Stimulated activated CD8-positive, alpha-beta memory T cell treated with anti-CD3 and anti-CD28 coated beads, Interleukin-4, amount 100 ng/mL, for 4 hours (primary cell): ENCODE results near the gene THOC6.
A peak's percentile ranks its signal among the peaks of the same experiment; 100 is the strongest.
"Not testable (repeated sequence)": the region's sequence is repeated elsewhere in the genome, so short reads cannot be mapped to it uniquely, and the experiment has no call there.

Experiments
- DNase-seq, 2 donors: peaks; one replicate each; pipeline ENCODE4 v3.0.0-alpha.2; 2020; ENCODE audit warnings: low read depth in 2 of 2, low spot score in 1 of 2

The THOC6 gene

DNA sequence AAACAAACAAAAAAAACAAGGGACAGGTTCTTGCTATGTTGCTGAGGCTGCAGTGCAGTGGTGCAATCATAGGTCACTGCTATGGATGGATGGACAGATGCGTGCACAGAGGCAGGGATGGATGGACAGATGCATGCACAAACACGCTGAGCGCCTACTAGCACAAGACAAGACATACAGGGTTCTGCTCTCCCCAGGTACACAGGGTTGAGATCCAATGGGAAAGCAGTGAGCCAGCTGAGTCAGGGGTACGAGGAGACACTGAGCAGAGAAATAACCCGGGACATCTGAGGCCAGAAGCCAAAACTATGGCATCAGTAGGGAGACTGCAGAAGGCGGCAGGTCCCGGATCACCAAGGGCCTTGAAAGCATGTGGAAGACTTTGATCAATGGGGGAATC, 47.8 kb downstream of the THOC6 start:
- no peak for DNase-seq

DNA sequence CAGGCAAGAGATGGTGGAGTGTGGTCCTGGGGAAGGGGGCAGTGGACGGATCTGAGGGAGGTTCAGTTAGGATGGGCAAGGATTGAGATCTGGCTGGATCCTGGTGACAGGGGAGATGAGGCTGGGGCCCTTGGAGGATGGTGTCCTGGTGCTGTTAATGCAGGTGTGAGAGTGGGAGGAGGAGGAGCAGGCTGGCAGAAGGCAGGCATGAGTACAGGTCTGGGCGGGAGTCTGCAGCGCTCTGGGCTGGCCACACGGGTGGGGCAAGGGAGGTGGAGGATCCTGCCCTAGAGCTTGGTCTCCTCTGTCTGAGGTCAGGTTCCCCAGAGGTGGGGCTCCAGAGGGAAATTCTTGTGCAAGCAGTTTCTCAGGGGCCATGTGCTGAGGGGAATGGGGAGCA, 48.3 kb downstream of the THOC6 start:
- DNase-seq: not testable (repeated sequence)

DNA sequence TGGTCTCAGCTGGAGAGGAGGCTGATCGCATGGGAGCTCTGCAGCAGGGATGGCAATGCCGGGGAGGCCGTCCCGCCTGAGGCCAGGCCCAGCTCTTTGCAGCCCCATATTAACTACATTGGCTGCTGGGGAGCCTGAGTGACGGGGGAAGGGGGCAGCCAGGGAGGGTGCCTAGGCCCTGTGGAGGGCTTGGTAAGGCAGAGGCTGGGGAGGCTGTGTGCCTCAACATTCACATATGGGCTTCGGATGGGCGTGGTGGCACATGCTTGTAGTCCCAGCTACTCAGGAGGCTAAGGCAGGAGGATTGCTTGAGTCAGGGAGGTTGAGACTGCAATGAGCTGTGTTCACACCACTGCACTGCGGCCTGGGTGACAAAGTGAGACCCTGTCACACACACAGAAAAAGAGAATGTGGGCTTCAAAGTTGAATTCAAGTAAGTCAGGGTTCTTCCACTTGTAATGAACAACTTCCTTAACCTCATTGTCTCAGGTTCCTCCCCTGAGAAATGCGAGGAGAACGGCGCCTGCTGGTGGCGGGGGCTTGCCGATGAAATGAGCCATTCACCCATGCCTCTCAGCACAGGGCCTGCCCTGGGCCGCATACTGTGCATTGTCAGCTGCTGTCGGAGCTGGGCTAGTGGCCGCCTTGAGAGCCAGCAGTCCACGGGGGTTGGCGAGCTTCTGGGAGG, 48.9 kb downstream of the THOC6 start:
- not testable (repeated sequence) for DNase-seq

GRCh38 chr16:3073448-3073847, 49.6 kb downstream of the THOC6 start:
- DNase-seq: no peak

GRCh38 chr16:3074860-3075522, 51.2 kb downstream of the THOC6 start:
- DNase-seq: peak in 1 of 2 donors; percentile 55

DNA sequence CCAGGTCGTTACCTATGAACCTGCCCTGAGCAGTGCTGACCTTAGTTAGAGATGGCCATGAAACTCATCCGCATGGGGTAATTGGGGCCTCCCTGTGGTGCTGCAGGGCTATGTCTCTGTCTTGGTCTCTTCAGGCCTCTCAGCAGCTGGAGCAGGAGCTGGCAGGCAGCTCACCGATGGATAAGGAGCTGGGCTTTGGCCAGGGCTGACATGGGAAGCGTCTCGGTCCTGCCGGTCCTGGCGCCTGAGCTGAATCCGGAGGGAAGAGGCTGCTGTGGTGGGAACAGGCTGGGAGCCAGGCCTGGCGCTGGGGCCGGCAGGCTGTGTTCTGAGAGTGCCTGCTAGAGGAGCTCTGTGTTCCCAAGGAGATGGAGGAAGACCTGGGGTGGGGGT, 51.7 kb downstream of the THOC6 start:
- DNase-seq: no peak

DNA sequence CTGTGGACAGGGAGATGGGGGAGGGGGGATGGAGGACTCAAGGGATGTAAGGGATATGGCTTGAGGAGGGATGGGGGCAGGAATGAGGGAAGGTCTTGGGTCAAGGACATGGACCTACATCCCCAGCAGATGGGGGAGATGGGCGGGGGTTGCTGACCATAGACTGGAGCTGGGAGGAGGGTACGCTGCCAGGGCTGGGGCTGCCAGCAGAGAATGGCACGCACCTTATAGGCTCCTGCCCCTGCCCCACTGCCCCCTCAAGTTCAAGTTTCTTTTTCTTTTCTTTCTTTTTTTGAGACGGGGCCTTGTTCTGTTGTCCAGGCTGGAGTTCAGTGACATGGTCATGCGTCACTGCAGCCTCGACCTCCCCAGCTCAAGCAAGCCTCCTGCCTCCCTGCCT, 52.1 kb downstream of the THOC6 start:
- not testable (repeated sequence) for DNase-seq

- DNase-seq: no peak
Measured at GRCh38 chr16:3076577-3076976, 52.7 kb downstream of the THOC6 start.
